Spleen (tissue), 7 donors: ENCODE results near the gene SENP1.

Source experiments
- CTCF ChIP-seq, 11 experiments: fragments of 200-600 bp in 7 of 11; fragments of 450-650 bp in 4 of 11; sonication (generic) in 4 of 11; IDR thresholded peaks in 8 of 11; conservative IDR thresholded peaks in 3 of 11; 1 replicate in 7 of 11; 2 replicates in 4 of 11; pipeline versions ENCODE4 v1.4.0 to v1.8.0; 2016 to 2021; ENCODE audit warnings: antibody characterized with exemption in 11 of 11, inconsistent platforms in 4 of 11, mild to moderate bottlenecking in 1 of 11
- POLR2A ChIP-seq, 3 donors: fragments of 450-650 bp; IDR thresholded peaks; one replicate each; pipeline ENCODE4 v1.5.1; 2017; ENCODE audit warnings: antibody characterized with exemption in 3 of 3, mild to moderate bottlenecking in 1 of 3
- POLR2AphosphoS5 ChIP-seq, 3 donors: sonication (generic); formaldehyde crosslinking; IDR thresholded peaks; one replicate each; pipeline ENCODE4 v1.5.1; 2017; ENCODE audit warnings: antibody characterized with exemption in 3 of 3
- donor health status: DM: no; HTN: no; CAD: no; lungs with moderate emphysema.
- donor health status: DM: no; HTN: no; CAD: no.
- donor health status: DM: no; HTN: no; CAD: no.

- TF ChIP-seq CTCF (IDR thresholded peaks at IDR 0.05 in 8 of 11, conservative IDR thresholded peaks at IDR 0.05 in 3 of 11) (no peak), POLR2AphosphoS5 (IDR thresholded peaks at IDR 0.05) (no peak), POLR2A (IDR thresholded peaks at IDR 0.05) (no peak)
These were observed 25.6 kb downstream of the SENP1 start for GRCh38 chr12:48080285-48080684.
